OCI-LY3 (cell line): ENCODE data around the gene ZYX.
"Not testable (repeated sequence)": the region's sequence is repeated elsewhere in the genome, so short reads cannot be mapped to it uniquely, and the experiment has no call there.

Experiments used
- H2AFZ ChIP-seq: fragments of 200-600, 300-600 bp; shearing (Covaris generic); 2 replicates; pipeline ENCODE4 v1.6.0; 2014; ENCODE audit warnings: antibody characterized with exemption, low read depth, low read length
- H3K27ac ChIP-seq: fragments of 200-600, 300-600 bp; sonication (generic); 2 replicates; pipeline ENCODE4 v1.5.1; 2014; ENCODE audit warnings: mild to moderate bottlenecking, low read length, moderate library complexity, mixed read lengths
- H3K27me3 ChIP-seq: fragments of 200-600, 300-600 bp; sonication (generic); 2 replicates; pipeline ENCODE4 v1.6.1; 2014; ENCODE audit warnings: low read depth, low read length, mixed read lengths
- H3K36me3 ChIP-seq: fragments of 200-600, 300-600 bp; sonication (generic); replicated peaks from 2 replicates; pipeline ENCODE3; 2014; ENCODE audit warnings: low read depth, low read length, mixed read lengths
- H3K4me1 ChIP-seq: fragments of 300-600, 200-600 bp; sonication (generic); 2 replicates; pipeline ENCODE4 v1.6.1; 2014; ENCODE audit warnings: low read length, mixed read lengths
- H3K4me2 ChIP-seq: fragments of 200-600, 300-600 bp; sonication (generic); 2 replicates; pipeline ENCODE4 v1.6.1; 2014; ENCODE audit warnings: low read length, mixed read lengths
- H3K4me3 ChIP-seq: fragments of 300-600, 200-600 bp; sonication (generic); 2 replicates; pipeline ENCODE4 v1.5.1; 2014; ENCODE audit warnings: antibody characterized with exemption, mild to moderate bottlenecking, low read length, moderate library complexity
- H3K79me2 ChIP-seq: fragments of 300-600, 200-600 bp; shearing (Covaris generic); 2 replicates; pipeline ENCODE4 v1.6.1; 2014; ENCODE audit warnings: mild to moderate bottlenecking, low read length, mixed read lengths
- H3K9ac ChIP-seq: fragments of 300-600, 200-600 bp; shearing (Covaris generic); 2 replicates; pipeline ENCODE4 v1.6.0; 2014; ENCODE audit warnings: mild to moderate bottlenecking, low read length, moderate library complexity
- H3K9me3 ChIP-seq: fragments of 200-600, 300-600 bp; shearing (Covaris generic); 2 replicates; pipeline ENCODE4 v1.6.1; 2014; ENCODE audit warnings: low read length, mixed read lengths; ENCODE audit not compliant: insufficient read depth
- H4K20me1 ChIP-seq: fragments of 200-600, 300-600 bp; sonication (generic); 2 replicates; pipeline ENCODE4 v1.6.1; 2016; ENCODE audit warnings: low read length, mixed read lengths; ENCODE audit not compliant: insufficient read depth
- EZH2phosphoT487 ChIP-seq: fragments of 200-600 bp; shearing (Covaris generic); IDR thresholded peaks from 2 replicates; pipeline ENCODE4 v1.6.1; 2018; ENCODE audit warnings: antibody characterized with exemption, mixed run types, low read depth
- TF ChIP-seq, protein P1 (sequence below): fragments of 200-600, 300-600 bp; sonication (generic); IDR thresholded peaks from 2 replicates; pipeline ENCODE4 v1.5.1; 2014; ENCODE audit warnings: antibody characterized with exemption, low read length, low read depth

The ZYX gene

DNA sequence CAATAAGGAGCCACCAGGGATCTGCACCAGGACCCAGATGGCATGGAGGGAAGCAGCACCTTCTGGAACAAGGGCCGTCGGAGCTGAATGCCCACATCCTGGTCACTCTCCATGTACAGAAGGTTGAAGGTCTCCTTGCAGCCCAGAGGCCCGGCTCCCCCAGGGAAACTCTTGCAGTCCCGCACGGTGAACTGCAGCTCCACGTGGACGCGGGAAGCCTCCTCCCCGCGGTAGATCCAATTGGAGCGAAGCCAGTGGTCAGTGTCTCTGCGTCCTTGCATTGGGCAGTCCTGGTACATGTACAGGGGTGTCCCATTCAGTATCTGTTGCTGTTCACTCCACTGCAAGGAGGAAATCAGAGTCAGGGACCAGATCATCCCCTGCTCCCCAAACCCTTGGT is 20.1 kb downstream of the ZYX start:
- H3K4me2 ChIP-seq, result no peak overlapping the region
- H3K27ac ChIP-seq, result no peak overlapping the region
- H3K79me2 ChIP-seq, result no peaks in the 10 kb centered on the region
- H3K27me3 ChIP-seq, result peaks cover 54% of the 10 kb centered on the region
- no peak overlapping the region for H3K4me3 ChIP-seq
- H3K9ac ChIP-seq, result no peak overlapping the region
- TF ChIP-seq, protein P1, sequence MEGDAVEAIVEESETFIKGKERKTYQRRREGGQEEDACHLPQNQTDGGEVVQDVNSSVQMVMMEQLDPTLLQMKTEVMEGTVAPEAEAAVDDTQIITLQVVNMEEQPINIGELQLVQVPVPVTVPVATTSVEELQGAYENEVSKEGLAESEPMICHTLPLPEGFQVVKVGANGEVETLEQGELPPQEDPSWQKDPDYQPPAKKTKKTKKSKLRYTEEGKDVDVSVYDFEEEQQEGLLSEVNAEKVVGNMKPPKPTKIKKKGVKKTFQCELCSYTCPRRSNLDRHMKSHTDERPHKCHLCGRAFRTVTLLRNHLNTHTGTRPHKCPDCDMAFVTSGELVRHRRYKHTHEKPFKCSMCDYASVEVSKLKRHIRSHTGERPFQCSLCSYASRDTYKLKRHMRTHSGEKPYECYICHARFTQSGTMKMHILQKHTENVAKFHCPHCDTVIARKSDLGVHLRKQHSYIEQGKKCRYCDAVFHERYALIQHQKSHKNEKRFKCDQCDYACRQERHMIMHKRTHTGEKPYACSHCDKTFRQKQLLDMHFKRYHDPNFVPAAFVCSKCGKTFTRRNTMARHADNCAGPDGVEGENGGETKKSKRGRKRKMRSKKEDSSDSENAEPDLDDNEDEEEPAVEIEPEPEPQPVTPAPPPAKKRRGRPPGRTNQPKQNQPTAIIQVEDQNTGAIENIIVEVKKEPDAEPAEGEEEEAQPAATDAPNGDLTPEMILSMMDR, result no peak
- no peak for TF ChIP-seq EZH2phosphoT487
- H4K20me1 ChIP-seq, result no peaks in the 10 kb centered on the region
- no peaks in the 10 kb centered on the region for H3K36me3 ChIP-seq
- no peaks in the 10 kb centered on the region for H3K4me1 ChIP-seq
- no peak overlapping the region for H2AFZ ChIP-seq
- no peaks in the 10 kb centered on the region for H3K9me3 ChIP-seq

DNA sequence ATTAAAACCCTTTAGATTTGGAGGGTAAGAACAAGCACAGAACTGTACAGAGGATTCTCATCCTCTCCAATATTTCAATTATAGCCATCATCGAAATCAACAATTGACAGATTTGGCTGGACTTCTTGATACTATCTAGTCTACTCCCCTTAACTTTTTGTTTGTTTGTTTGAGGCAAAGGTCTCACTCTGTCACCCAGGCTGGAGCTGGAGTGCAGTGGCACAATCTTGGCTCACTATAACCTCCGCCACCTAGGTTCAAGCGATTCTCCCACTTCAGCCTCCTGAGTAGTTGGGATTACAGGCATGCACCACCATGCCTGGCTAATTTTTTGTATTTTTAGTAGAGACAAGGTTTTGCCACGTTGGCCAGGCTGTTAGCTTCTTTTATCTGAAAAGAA is 21.1 kb downstream of the ZYX start:
- not testable (repeated sequence) for H4K20me1 ChIP-seq, H2AFZ ChIP-seq, H3K9me3 ChIP-seq, H3K4me2 ChIP-seq, H3K79me2 ChIP-seq, H3K9ac ChIP-seq, H3K4me3 ChIP-seq, H3K27ac ChIP-seq, H3K4me1 ChIP-seq, H3K36me3 ChIP-seq
- H3K27me3 ChIP-seq, result peaks cover 64% of the 10 kb centered on the region

DNA sequence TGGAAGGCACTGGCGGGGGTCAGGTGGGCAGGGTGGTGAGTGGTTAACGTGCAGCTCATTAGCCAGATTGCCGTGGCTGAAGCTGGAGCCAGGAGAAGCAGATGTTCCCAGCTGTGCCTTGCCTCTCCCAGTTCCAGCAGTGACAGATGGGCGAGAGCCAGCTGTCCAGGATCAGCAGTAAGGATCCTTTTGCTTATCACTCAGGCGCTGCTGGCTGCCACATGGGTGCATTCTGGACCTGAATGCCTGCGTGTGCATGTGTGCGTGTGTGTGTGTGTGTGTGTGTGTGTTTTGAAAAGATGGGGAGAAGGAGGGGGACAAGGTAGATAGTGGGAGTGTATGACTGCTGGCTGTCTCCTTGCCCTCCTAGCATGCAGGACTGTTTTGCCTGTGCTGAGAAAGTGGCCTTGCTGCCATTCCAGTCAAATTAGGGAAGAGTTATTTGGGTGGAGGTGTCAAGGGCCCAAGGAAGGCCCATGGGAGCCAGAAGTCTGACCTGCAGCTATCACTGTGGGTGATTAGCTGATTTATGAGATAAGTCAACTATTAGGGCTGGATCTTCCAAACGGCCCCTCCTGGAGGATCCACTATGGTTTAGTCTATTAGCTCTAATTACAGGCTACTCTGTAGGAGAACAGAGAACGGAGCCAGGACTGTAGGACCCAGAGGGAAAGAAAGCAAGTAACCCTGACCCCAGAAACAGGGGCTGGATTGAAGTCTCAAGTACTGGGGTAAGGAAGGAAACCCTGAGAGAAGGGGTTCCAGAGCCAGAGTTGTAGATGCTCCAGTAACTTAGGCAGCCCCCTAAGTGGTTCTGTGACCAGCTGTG is 24.2 kb downstream of the ZYX start:
- H3K27ac ChIP-seq, result no peak overlapping the region
- H3K79me2 ChIP-seq, result no peaks in the 10 kb centered on the region
- no peak overlapping the region for H3K4me2 ChIP-seq
- H3K9ac ChIP-seq, result no peak overlapping the region
- TF ChIP-seq EZH2phosphoT487, result no peak
- TF ChIP-seq, protein P1, result no peak
- H2AFZ ChIP-seq, result no peak overlapping the region
- H3K27me3 ChIP-seq, result peaks cover 67% of the 10 kb centered on the region
- no peak overlapping the region for H3K4me3 ChIP-seq
- H3K9me3 ChIP-seq, result no peaks in the 10 kb centered on the region
- H3K36me3 ChIP-seq, result no peaks in the 10 kb centered on the region
- no peaks in the 10 kb centered on the region for H4K20me1 ChIP-seq
- H3K4me1 ChIP-seq, result peaks cover 16% of the 10 kb centered on the region

DNA sequence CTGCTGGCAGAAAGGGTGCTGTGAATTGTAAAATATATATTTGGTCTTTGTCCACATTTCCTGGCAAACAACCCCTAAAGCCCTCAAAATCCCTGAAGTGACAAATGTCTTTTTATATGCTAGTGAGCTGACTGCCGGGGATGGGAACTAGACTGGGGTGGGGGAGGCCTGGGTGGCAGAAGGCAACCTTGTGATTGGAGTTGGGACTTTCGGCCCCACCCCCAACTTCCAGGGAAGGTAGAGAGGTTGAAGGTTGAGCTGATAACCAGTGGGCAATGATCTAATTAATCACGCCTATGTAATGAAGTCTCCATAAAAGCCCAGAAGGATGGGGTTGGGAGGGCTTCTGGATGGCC is 24.8 kb downstream of the ZYX start:
- TF ChIP-seq EZH2phosphoT487, result no peak
- TF ChIP-seq, protein P1, result no peak
- Histone ChIP-seq H3K27ac (no peak overlapping the region), H2AFZ (no peak overlapping the region), H3K27me3 (peaks cover 65% of the 10 kb centered on the region), H3K9ac (no peak overlapping the region), H3K9me3 (no peaks in the 10 kb centered on the region), H4K20me1 (no peaks in the 10 kb centered on the region), H3K4me3 (no peak overlapping the region), H3K4me2 (no peak overlapping the region), H3K36me3 (no peaks in the 10 kb centered on the region), H3K79me2 (no peaks in the 10 kb centered on the region), H3K4me1 (peaks cover 22% of the 10 kb centered on the region)
